Stimulated activated CD8-positive, alpha-beta memory T cell treated with anti-CD3 and anti-CD28 coated beads, Interleukin-2, amount 100 ng/mL, for 1 hour (primary cell): ENCODE data around the gene S100A8.
"Not testable (repeated sequence)": the region's sequence is repeated elsewhere in the genome, so short reads cannot be mapped to it uniquely, and the experiment has no call there.

Source experiments
- DNase-seq, 2 donors: peaks; one replicate each; pipeline ENCODE4 v3.0.0-alpha.2; 2020; ENCODE audit warnings: low read depth in 2 of 2

Gene S100A8

DNA sequence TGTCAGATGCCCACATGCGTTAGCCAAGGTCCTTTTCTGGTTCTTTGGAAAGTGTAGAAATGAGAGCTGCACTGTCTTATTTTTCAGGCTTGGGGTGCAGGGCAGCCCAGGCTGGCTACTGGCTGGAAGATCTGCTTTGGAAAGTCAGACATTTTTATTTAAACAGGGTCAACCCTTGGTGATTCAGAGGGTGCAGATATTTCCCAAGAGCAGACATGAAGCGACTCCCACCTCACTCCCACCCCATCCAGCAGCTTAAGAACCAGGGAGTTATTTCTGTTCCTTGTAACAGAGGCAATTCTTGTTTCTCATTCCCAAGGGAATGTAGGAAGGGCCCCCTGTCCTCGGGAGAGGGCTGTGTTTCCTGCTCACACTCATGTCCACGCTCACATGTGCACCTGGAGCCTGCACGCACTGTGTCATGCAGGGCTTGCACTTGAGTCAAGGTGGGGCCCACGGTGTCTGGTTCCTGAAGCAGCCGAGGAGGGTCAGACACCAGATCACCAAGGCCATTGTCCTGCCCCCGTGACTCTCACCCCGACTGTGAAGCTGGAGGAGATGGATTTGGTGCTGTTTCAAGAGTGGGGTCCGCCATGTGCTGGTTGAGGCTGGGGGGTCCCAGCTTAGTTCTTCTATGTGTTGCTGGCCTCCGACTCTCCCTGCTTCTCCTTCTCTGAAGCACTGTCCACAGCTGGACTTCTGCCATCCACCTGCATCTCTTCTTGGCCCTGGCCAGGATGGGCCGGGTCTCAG, 26.4 kb upstream of the S100A8 start:
- DNase-seq: no peak

GRCh38 chr1:153415850-153416570, 25.1 kb upstream of the S100A8 start, which contains the start of gene S100A7A:
TSS of gene S100A7A (plus strand) at chr1:153416520. CDS start at chr1:153418083, 1,563 bp downstream.
- no peak for DNase-seq

GRCh38 chr1:153413961-153414360, 23.1 kb upstream of the S100A8 start:
- not testable (repeated sequence) for DNase-seq

DNA sequence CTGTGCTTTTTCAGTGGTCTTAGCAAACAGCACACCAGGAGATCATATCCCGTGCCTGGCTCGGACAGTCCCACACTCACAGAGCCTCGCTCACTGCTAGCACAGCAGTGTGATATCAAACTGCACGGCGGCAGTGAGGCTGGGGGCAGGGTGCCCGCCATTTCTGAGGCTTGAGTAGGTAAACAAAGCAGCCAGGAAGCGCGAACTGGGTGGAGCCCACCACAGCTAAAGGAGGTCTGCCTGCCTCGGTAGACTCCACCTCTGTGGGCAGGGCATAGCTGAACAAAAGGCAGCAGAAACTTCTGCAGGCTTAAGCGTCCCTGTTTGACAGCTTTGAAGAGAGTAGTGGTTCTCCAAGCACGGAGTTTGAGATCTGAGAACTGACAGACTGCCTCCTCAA, 16.4 kb upstream of the S100A8 start:
- DNase-seq: not testable (repeated sequence)

- not testable (repeated sequence) for DNase-seq
Observed at GRCh38 chr1:153405825-153406599, 15.1 kb upstream of the S100A8 start.

- peak in 1 of 2 donors; percentile 23 for DNase-seq
Observed at GRCh38 chr1:153404768-153405167, 13.9 kb upstream of the S100A8 start.

GRCh38 chr1:153404086-153404635, 13.3 kb upstream of the S100A8 start:
- DNase-seq: no peak

DNA sequence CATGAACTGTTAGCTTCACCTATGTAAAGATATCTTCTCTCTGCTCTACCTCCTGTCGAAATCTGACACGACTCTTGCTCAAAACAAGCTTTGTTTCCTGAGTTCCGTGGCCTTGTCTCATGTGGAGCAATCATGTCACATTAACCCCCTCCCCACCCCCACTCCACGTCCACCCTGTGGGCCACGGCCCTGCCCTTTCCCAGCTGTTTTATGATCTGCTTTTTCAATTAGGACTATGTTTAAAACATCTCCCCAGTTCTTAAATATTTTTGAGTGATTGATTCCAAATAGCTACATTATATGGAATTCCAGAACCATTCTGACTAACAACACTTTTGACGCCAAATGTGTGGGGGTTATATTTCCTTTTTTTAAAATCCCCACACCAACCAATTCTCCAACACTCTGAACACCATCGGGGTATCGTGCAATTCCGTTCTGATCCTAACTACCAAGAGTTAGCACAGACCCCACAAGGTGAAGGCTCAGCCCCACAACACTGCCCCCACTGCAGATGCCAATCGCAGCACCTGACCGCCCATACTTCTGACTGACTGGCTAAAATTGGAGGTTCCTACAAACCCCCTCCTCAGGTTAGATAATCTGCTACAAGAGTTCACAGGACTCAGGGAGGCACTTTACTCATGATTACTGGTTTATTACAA, 12.7 kb upstream of the S100A8 start:
- no peak for DNase-seq

- no peak for DNase-seq
Observed at GRCh38 chr1:153402226-153402625, 11.4 kb upstream of the S100A8 start.

DNA sequence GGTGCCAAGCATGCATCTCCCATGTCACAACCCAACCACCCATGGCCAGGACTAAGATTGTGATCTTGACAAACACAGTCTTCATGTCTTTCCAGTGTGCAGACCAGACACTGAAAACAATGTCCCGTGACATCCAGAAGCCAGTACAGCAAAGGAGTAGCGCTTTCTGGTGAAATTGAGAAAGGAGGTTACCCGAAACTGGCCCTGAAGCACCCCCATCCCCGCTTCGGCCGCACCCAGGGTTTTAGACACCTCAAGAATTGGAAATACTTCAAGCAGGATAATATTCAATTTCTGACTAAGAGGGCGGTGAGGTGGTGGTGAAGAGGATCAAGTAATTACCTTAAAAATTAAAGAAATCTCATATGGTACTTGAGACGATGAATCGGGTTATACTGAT, 10.6 kb upstream of the S100A8 start:
- DNase-seq: no peak

DNA sequence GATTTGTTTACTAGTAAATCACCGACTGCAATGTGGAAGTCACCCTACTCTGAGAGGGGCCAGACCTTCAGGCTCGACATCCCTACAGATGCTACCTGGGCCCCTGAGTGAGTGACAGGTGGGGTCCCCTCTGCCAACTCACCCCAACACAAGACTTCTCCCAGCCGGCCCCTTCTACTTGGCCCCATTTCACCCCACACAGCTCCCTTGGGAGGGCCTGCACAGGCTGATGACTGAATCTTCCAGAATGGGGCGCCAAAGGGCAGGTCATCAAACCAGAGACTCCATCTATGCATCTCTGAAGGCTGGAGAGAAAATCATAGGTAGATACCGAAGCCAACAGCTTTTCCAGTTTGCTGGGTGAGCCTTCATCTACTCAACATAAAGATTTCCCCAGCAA, 9.4 kb upstream of the S100A8 start:
- DNase-seq: no peak

DNA sequence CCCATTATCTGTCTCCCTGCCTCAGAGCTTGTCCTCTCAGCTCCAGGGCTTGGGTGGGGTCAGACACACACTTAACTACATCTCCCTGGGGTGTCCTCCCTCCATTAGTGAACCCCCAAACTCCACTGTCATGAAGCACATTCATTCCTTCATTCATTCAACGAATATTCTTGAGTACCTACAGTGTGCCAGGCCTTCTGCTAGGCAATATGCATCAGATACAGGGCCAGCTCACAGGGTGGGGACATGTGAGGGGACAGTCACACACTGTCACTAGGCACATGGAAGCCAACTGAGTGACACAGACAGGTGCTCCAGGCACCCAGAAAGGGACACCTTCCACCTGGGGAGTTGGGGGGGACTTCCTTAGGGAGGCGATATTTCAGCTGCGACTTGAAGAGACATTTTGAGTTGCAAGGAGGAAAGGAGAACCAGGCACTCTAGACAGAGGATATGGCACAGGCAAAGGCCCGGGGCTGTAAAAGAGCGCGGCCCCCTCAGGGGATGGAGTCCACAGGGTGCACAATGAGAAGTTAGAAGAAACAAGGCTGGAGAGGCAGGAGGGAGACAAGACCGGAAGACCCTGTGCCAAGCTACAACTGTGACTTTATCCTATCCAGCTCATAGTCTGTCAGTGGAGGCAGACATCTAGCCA, 8.7 kb upstream of the S100A8 start:
- DNase-seq: no peak

DNA sequence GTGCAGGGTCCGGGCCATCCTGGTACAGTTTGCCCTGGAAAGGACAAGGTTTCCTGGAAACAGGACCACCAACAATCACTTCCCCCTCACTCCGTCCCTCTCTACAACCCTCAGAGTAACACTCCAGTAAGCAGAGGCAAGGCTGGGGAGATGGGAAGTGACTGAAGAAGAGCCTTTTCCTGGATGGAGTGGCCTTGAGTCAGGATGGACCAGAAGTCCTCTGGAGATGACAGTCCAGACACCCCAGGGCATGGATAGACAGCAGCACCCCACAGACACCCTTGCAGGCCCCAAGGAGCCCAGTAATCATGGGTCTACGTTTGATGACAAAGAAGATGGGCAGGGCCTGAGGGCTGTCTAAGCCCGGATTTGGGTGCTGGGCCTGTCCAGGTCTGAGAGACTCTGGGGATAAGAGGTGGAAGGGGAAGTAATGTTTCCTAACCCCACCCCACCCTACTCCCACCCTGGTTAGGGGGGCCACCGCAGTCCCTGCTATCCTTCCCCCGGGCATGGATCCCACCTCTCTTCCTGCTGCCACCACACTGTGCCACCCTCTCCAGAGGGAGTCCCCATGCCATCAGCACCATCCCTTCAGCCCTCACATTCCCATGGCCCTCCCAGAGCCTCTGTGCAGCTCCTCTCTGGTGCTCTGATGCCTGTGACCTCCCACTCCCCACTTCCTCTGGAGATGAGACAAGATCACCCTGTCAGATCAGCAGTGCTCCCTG, 7.2 kb upstream of the S100A8 start:
- no peak for DNase-seq

- no peak for DNase-seq
Observed at GRCh38 chr1:153397051-153397923, 6.4 kb upstream of the S100A8 start.

- DNase-seq: no peak
Observed at GRCh38 chr1:153396461-153396860, 5.6 kb upstream of the S100A8 start.

DNA sequence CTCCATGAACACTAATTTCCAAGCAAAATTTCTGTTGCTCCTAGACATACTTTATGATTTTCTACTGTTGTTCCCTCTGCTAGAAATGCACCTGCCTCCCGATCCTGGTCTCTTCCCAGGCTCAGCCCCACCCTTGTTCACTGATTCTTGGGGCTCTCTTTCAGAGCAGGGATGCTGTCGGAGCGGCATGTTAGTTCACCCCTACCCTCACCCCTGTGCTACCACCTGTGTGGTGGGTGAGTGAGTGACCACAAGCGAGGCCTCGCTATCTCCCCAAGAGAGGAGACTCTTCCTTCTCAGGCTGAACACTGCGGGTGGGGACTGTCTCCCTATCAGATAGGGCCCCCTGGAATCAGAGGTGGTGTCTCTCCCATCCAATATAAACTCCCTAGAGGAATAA, 4.9 kb upstream of the S100A8 start:
- DNase-seq: no peak

DNA sequence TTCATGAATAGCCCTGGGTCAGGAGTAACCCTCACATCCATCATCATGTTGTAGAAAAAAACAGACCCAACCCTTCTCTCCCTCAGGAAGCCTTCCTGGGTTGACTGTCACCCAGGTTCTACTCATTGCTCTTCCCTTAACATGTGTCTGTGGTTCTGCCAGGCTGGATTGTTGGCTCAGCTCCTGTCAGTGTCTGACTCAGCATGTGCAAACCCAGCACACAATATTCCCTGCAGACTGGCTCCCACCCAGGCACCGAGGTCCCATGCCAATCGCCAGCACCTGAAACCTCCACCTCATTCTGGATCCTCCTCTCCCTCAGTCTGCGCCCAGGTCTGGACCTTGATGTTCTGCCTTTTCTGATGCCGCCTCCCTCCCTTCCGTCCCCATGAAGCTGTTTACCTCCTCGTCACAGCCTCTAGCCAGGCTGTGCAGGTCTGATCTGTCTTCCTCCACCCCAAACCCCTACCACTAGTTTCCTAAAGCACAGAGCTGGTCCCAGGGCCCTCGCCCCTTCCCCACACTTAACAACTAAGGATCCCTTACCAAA, 4.3 kb upstream of the S100A8 start:
- DNase-seq: no peak

- no peak for DNase-seq
Observed at GRCh38 chr1:153394391-153394790, 3.5 kb upstream of the S100A8 start.

DNA sequence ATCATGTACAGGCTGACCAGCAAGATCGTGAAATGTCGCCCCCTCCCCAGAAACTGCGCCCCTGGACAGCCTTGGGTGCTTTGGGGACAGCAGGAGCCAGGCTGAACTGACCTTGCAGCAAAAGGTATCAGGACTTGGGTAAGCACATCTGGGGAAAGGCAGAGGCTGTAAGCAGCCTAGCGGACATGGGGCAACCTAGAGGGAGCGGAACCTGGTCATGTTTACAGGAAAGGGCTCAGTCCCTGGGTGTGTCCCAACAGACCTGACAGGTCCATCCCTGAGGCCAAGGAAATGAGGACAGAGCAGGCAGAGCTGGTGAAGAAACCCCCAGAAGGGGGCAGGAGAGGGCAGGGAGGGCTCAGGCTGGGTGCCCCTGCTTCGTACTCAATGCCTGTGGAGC, 3.1 kb upstream of the S100A8 start:
- DNase-seq: no peak
